GM19372 (cell line): ENCODE data around the gene IGLL1.
"Not testable (repeated sequence)": the region's sequence is repeated elsewhere in the genome, so short reads cannot be mapped to it uniquely, and the experiment has no call there.

Experiments used
- ATAC-seq: cut with Tn5 transposase; IDR thresholded peaks from one replicate; pipeline ENCODE4 v1.9.1; 2021; ENCODE audit warnings: mild to moderate bottlenecking, low read depth, moderate library complexity; ENCODE audit not compliant: unreplicated experiment

IGLL1 gene

GRCh38 chr22:23579870-23580575 is at the start of gene IGLL1:
IGLL1 (minus strand) TSS chr22:23580290; CDS start chr22:23580190, 100 bp downstream.
- no peak for ATAC-seq

- ATAC-seq: not testable (repeated sequence)
These were observed 48.1 kb upstream of the IGLL1 start for GRCh38 chr22:23628056-23628743.

DNA sequence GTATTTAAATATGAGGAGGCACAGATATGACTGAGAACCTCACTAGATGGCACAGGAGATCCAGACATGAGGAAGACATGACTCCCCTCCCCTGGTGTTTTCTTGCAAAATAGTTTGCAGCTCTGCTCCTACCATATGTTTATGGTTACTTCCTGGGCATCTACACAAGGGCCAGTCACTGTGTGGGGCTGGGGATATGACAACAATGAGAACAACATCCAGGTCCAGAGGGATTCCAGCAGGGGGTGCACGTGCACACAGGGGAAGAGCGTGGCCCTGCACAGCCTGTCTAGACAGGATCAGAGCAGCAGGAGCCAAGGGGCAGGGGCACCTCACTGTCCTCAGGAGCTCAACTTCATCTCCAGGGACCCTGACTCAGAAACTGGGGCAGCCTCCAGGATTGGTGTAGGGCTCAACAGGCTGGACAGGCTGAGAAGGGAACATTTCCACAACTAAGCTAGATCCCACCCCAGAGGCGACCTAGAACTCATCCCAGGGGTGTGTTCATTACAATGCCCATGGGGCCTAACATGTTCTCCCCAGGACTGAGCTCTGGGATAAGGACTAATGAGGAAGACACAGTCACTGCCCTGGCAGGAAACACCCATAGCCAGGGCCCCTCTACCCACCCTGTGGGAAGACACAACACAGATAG is 47.4 kb upstream of the IGLL1 start:
- not testable (repeated sequence) for ATAC-seq

DNA sequence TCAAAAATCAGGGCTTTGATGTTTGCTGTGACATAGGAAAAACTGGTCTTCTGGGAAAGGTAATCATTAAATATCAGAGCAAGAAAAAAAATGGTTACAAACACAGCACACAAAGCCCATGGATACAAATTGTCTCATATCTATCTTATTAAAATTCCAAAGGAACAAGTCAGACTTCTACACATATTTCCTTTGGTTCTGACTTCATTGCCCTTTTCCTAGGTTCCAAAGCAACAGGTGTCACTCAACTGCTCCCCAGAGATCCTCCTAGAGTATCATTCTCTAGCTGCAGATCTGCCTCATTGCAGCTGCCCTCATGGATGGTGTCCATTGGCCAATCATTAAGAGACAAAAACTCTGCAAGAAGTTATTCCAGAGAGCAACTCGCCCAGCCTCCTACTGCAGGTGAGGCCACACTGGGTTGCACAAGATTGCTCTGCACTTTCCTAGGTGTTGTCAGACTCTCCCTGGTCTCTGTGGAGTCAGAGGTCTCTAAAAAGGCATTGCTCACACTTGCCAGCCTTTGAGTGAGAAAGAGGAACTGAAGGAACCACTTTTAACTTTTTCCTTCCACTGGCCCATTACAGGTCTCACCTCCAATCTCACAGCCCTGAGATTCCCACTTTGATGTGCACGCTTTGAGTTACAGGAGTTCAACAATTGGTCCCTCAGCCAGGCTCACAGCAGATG is 46.3 kb upstream of the IGLL1 start:
- ATAC-seq: no peak

GRCh38 chr22:23622634-23623033 is 42.5 kb upstream of the IGLL1 start:
- ATAC-seq: no peak

GRCh38 chr22:23621916-23622315 is 41.8 kb upstream of the IGLL1 start:
- not testable (repeated sequence) for ATAC-seq

DNA sequence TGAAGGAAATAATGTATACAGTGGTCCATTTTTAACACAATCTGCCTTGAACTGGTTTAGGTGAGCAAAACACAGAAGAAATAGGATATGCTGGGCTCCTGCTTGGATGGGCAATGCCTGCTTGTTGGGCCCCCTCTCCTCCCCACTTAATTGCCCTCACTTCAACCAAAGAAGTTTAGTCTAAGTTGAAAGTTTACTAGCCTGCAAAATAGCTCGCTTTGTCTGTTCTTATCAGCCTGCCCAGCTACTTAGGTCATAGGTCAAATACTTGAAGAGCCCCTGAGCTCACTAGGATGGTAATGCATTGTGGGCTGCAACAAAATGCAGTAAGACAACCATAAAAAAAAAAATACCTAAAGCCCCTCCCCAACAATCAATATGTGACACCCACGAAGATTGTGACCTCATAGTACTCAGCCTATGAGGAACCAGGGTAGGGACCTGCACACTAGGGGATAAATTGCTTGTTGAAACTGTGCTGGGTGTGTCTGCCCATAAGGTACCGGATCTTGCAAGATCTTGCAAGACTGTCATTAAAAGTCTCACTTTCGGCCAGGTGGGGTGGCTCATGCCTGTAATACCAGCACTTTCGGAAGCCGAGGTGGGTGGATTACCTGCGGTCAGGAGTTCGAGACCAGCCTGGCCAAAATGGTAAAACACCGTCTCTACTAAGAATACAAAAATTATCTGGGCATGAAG is 41.1 kb upstream of the IGLL1 start:
- ATAC-seq: no peak

- no peak for ATAC-seq
These were observed 33.3 kb upstream of the IGLL1 start for GRCh38 chr22:23613193-23613972.

DNA sequence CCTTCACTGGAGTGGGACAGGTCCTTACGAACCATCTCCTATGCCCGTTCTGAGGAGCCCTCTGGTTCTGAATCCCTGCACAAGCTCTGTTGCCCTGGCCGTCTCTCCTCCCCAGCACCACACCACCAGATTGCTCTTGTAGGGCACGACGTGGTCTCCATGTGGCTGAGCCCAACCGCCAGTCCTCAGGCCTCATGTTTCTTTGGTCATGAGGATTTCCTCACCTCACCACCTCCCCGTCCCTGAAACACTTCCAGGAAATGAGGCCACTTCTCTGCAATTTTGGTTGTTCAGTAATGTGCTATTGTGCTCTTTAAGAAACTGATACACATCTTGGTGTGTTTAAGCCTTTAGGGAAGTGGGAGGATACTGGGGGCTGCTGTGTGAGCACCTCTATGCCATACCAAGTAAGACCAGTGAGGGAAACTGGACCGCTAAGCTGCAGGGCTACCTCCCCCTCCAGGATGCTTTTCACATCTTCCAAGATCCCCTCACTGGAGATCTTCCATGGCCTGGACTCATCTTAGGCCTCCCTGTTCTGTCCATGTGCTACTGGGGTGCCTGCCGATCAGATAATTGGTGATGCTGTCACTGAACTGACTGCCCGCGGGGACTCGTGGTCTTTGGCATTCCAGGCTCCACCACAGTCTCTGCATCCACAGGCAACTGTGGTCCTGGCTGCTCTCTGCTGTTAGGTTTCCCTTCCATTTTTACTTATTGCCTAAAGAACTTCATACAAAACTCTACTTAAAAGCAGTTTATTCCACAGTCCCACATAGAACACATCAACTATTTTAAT is 30.1 kb upstream of the IGLL1 start:
- ATAC-seq: no peak

- ATAC-seq: no peak
These were observed 28.5 kb upstream of the IGLL1 start for GRCh38 chr22:23608583-23608982.

DNA sequence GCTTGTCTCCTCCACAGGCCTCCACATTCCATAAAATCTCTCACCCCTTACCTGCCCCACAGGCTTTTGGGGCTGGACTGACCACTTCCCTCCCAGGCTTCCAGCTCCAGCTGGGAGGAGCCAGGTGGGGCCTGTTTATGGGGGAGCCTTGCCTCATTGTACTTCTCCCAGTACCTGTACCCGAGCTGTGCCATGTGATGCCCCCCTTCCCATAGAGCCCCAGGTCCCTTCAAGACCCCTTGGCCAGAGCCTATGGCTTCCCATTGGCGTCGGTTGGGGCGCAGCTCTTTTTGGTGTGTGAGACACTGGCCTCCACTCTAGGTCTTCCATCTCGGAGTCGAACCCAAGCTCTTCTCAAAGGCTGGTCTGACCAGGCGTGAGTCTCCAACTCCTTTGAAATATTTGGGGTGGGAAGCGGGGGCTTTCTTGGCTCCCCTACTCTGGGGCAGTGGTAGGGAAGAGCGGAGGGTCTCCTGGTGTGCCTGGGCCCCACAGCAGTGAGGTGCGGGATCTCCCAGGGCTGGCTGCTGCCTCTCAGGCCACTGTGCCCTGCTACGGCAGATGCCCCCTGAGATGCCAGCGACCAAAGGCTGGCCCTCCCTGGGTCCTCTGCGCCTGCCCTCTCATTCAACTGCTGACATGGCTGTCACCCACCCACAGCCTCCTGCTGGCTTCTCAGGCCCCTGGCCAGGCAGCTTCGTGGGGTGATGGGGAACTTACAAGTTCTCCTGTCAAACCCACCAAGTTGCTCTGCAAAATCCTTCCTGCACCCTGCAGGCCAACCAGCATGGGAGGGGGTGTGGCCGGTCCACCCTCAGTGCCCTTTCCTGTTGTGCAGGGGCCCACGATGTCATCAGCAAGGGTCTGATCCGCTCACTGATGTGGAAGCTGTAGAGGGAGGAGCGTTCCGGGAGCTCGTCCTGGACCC is 26.4 kb upstream of the IGLL1 start:
- ATAC-seq: no peak

DNA sequence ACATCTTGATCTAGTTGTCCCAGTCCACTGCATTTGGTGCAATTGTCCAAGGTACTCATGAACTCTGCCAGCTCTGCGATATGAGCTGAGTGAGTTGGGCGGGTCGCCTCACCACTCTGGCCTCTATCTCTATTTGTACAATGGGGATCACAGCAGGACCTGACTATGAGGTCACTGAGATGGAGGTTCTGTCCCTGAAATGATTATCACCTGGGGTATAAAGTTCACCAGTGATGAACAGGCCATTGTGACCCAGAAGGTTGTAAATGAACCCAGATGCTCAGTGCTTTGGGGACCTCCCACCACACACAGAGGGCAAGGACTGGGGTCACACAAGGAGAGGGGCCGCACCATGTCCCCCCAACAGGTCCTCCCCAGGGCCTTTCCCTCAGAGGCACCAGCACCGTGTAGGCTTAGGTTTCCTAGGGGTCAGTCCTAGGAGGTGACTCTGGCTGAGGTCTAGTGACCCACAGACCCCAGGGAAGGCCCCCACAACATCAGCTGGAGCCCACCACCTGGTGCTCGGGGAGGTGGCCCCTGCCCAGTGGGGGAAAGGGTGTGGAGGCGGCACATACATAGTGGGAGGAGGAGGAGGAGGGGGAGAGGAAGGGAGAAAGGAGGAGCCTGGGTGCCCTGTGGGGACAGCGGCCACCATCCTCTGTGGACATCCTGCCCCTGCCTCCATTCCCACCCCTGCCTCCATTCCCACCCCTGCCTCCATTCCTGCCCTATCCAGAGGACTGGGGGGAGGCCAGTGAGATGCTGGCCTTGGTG is 25.0 kb upstream of the IGLL1 start:
- no peak for ATAC-seq

DNA sequence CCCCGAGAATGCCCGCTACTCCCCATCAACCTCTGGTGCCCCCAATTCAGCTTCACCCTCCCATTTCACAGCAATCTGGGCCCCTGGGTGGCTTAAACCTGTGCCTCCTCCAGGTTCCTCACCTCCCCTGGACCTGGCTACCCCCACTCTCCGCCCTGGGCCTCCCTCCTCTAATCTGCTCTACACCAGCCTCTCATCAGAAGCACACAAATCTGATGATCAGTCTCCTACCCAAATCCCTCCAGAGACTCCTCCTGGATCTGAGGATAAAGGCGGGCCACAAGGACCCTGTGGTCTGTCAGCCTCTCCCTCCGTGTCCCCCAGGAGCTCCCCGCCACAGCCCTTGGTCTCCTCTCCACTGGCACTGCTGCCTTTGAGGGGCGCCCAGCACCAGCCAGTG is 23.2 kb upstream of the IGLL1 start:
- no peak for ATAC-seq

DNA sequence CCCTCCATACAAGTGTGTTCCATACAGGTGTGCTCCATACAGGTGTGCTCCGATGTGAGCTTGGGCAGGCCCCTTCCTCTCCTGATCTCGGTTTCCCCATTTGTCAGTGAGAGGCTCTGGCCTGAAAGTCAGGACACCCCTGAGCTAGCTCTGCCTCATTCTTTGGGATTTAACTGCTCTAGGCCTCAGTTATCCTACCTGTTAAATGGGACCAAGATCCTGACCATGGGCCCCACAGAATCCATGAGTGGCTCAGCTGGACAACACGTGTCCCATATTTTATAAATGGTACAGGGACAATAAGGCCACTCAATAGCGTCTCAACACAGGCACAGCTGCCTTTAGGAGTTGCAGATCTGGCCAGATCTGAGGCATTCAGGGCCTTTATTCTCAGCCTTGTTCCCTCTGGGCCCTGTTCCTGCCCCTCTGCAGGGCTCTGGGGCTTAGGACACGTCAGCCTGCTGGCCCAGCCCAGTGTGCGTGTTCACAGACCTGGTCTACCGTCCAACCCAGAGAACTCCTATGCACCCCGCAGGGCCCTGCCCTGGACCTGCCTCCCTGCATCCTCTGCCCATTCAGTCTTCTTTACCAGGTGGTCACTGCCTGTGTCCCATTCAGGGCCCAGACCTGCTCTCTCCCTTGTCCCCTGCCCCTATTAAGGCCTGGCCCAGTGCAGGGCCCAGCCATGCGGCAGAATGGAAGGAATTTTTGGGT is 18.9 kb upstream of the IGLL1 start:
- ATAC-seq: no peak

DNA sequence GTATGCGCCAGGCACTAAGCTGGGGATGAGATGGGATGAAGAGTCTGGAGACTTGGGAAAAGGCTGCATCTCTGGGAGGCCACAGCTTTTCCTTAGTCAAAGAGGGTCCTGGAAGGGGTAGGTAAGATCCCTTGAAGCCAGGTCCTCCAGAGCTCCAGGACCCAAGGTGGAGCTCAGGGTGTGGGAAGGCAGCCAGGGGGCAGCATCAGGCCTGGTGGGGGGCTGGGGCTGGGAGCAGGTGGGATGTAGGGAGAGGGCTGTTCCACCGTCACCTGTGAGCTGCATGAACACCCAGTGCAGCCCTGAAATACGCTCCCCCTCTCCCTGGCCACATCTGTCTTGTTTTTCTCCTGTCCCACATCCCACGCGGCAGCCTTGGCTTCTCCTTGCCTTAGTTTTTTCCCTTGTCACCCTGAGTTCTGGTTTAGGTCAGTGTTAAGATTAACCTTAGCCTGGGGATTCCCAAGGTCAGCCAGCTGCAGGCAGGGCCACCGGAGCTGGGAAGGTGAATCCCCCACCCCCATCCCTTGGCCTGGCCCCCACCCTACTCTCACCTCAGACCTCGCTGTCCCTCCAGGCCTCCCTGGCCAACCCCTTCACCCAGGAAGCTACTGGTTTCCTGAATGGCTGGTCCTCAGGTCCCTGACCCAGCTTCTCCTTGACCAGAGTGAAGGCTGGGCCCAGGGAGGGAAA is 17.6 kb upstream of the IGLL1 start:
- ATAC-seq: not testable (repeated sequence)

DNA sequence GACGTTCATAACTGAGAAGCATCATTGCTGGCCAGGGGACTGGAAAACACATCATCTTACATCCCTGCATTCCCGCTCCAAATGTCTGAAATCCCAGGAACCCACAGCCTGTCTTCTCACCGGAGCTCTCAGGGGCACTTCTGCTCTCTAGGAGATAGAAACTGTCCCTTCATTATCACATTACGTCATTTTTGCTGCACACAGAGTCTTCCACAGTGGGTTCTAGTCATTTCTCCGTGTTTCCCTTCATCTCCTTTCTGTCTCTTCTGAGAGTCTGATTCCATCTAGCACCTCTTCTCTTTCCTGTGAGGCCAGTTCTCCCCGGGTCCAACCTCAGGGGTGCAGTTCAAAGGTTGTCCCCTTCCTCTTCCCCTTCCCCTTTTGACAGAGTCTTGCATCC is 15.8 kb upstream of the IGLL1 start:
- ATAC-seq: not testable (repeated sequence)
